ENCODE results near the gene IKBIP. TPM values are rescaled to one million over a fixed set of nuclear protein-coding genes. Genes with fewer than 3 reads are reported as not detected.

IKBIP gene
- total and polyA plus RNA-seq, 2 donors (not counting 1 experiment from before 2014, with no cell fraction given): 1.7 to 12.0 TPM

DNA sequence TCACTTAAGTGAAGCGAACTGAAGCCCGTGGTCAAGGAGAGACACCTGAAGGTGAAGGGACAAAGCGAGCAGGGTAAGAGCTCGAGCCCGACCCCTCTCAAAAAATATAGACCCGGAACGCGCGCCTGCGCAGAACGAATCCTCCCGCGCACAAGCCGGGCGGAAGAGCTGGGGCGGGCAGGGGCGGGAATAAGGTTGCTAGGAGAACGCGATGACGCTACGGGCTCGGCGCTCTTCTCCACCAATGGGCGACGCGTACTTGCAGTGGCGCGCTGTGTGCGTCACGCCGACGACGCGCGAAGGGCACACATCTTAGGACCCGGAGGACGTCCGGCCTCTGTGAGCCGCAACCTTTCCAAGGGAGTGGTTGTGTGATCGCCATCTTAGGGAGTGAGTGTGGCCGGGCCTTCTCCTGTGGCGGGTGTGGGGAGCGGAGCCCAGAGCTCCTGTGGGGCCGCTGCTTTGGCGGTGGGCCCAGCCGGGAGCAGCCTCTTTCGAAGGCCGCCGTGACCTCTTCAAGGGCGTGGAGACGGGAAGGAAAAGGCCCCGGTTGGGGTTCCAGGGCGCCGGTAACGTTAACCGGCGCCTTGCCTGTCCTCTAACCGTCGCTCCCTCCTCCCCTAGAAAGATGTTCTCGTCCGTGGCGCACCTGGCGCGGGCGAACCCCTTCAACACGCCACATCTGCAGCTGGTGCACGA is 51.1 kb downstream of the IKBIP start, which contains the start of gene SLC25A3:
SLC25A3 (plus strand) TSS at position 336 of the 699 bp plus-strand sequence; CDS start at position 629, 293 bp downstream.
- ATAC-seq (ENCODE audit: low read depth): peak; percentile 97
- peaks cover 43% of the 10 kb centered on the region for H3K79me2 ChIP-seq (ENCODE audit: control insufficient read depth, insufficient read depth, low read length)
- DNase-seq: peak; percentile 99
- peak within 1 kb of the TSS; percentile 85 for H3K4me2 ChIP-seq (replicated peaks; ENCODE audit: low read depth, low read length, poor library complexity, severe bottlenecking)
- Mint-ChIP-seq H3K27ac (peak within 1 kb of the TSS; percentile 98), H3K4me3 (peak within 1 kb of the TSS; percentile 91), H3K9me3 (ENCODE audit: insufficient read depth) (no peaks in the 10 kb centered on the region), H3K27me3 (no peaks in the 10 kb centered on the region), H3K4me1 (peaks cover 34% of the 10 kb centered on the region)
- under 1% methylated on average over 67 of the region's 67 CpGs for WGBS (ENCODE audit: insufficient coverage)
- CTCF ChIA-PET: interaction anchor here (0.7 to 5.3 kb wide), 9 partner anchors 10 to 197 kb away, joined by 3 to 31 read pairs (median 4); partner anchors contain the start of genes APAF1 and IKBIP
- TF ChIP-seq EZH2 (IDR thresholded peaks at IDR 0.05; ENCODE audit: borderline replicate concordance, insufficient read depth, low read depth, low read length, poor library complexity, severe bottlenecking) (no peak), CTCF (IDR thresholded peaks at IDR 0.05) (no peak)
- peak within 1 kb of the TSS; percentile 91 to 100 (median 96) for H3K4me3 ChIP-seq (ENCODE audit: control extremely low read depth in 1 of 5, extremely low read depth in 1 of 5, insufficient read depth in 1 of 5, low read depth in 2 of 5, low read length in 4 of 5)
- H4K20me1 ChIP-seq (ENCODE audit: control insufficient read depth, insufficient read depth, low read length, poor library complexity, severe bottlenecking): no peaks in the 10 kb centered on the region
- POLR2A ChIA-PET: interaction anchor here (0.6 to 2.6 kb wide), 14 partner anchors 9 to 338 kb away, joined by 3 to 21 read pairs (median 4); partner anchors contain the start of genes APAF1, IKBIP and TMPO
- peak within 1 kb of the TSS; percentile 96 to 98 for H3K27ac ChIP-seq (ENCODE audit: low read length in 2 of 2)
- H2AFZ ChIP-seq (ENCODE audit: insufficient read depth, low read depth, low read length, poor library complexity, severe bottlenecking): peak within 1 kb of the TSS; percentile 85
- no peaks in the 10 kb centered on the region for H3K9me3 ChIP-seq (ENCODE audit: control extremely low read depth in 1 of 3, control insufficient read depth in 2 of 3, insufficient read depth in 1 of 3, low read length in 2 of 3)
- H3K9ac ChIP-seq (ENCODE audit: low read length): peak within 1 kb of the TSS; percentile 93
- H3K4me1 ChIP-seq (ENCODE audit: control insufficient read depth in 2 of 2, insufficient read depth in 2 of 2, low read length in 2 of 2): peaks cover 20 to 25% of the 10 kb centered on the region in 2 donors
- peaks cover 4 to 29% of the 10 kb centered on the region in 2 experiments for H3K36me3 ChIP-seq (replicated peaks in 1 of 2; ENCODE audit: control extremely low read depth in 1 of 2, control insufficient read depth in 1 of 2, extremely low read depth in 1 of 2, insufficient read depth in 2 of 2, low read length in 1 of 2)
- H3K27me3 ChIP-seq (replicated peaks in 1 of 4; ENCODE audit: control extremely low read depth in 1 of 4, control insufficient read depth in 3 of 4, insufficient read depth in 4 of 4, low read length in 3 of 4): no peaks in the 10 kb centered on the region
- intact Hi-C loops (cut with micrococcal nuclease): loop anchor here (1.0 to 2.0 kb wide), 4 partner anchors 20 to 89 kb away; partner anchors contain the start of genes IKBIP and TMPO

All from B cell (primary cell).